PFSK-1 (cell line): Measurements from ENCODE around the gene PRLR.

Source experiments
- FOXP2 ChIP-seq: optimal IDR thresholded peaks from 2 replicates; pipeline ENCODE3; 2011; ENCODE audit warnings: borderline replicate concordance, control low read depth, inconsistent platforms; ENCODE audit not compliant: insufficient read depth; ENCODE audit errors: extremely low read length, extremely low read depth
- POLR2AphosphoS5 ChIP-seq: IDR thresholded peaks from 2 replicates; pipeline ENCODE4 v1.6.1; 2012; ENCODE audit warnings: low read depth, mild to moderate bottlenecking, control low read depth, low read length, moderate library complexity
- REST ChIP-seq, 2 experiments: IDR thresholded peaks; 2 replicates each; pipeline versions ENCODE4 v1.6.1 to v1.8.0; 2011 to 2012; ENCODE audit warnings: low read depth in 2 of 2, low read length in 2 of 2, control low read depth in 1 of 2, inconsistent platforms in 1 of 2, mild to moderate bottlenecking in 1 of 2, moderate library complexity in 1 of 2; ENCODE audit not compliant: insufficient read depth in 1 of 2
- SIN3A ChIP-seq: IDR thresholded peaks from 2 replicates; pipeline ENCODE4 v1.6.1; 2012; ENCODE audit warnings: mild to moderate bottlenecking, low read length, moderate library complexity, borderline replicate concordance; ENCODE audit not compliant: insufficient read depth
- TAF1 ChIP-seq: IDR thresholded peaks from 2 replicates; pipeline ENCODE4 v1.6.1; 2012; ENCODE audit warnings: low read length, control low read depth, borderline replicate concordance; ENCODE audit not compliant: insufficient read depth

PRLR gene

GRCh38 chr5:35242702-35243258 is 12.5 kb upstream of the PRLR start:
- no peak for TF ChIP-seq FOXP2
- TF ChIP-seq SIN3A = no peak
- TF ChIP-seq REST (IDR thresholded peaks at IDR 0.05; ENCODE audit: insufficient read depth in 1 of 2, low read depth in 2 of 2, low read length in 2 of 2) = no peak
- no peak for TF ChIP-seq TAF1

GRCh38 chr5:35240892-35241291 is 10.6 kb upstream of the PRLR start:
- TF ChIP-seq TAF1 = no peak
- no peak for TF ChIP-seq SIN3A
- TF ChIP-seq POLR2AphosphoS5 = no peak
- no peak for TF ChIP-seq REST (IDR thresholded peaks at IDR 0.05; ENCODE audit: insufficient read depth in 1 of 2, low read depth in 2 of 2, low read length in 2 of 2)
- no peak for TF ChIP-seq FOXP2

GRCh38 chr5:35239911-35240610 is 9.8 kb upstream of the PRLR start:
- TF ChIP-seq POLR2AphosphoS5 (no peak), TAF1 (no peak), FOXP2 (no peak), REST (IDR thresholded peaks at IDR 0.05; ENCODE audit: insufficient read depth in 1 of 2, low read depth in 2 of 2, low read length in 2 of 2) (no peak), SIN3A (no peak)

GRCh38 chr5:35239476-35239875 is 9.2 kb upstream of the PRLR start:
- TF ChIP-seq REST (IDR thresholded peaks at IDR 0.05; ENCODE audit: insufficient read depth in 1 of 2, low read depth in 2 of 2, low read length in 2 of 2) (no peak), SIN3A (no peak), FOXP2 (no peak), POLR2AphosphoS5 (no peak), TAF1 (no peak)
